C4-2B (cell line): ENCODE data around the gene ITGB5.
"Not testable (repeated sequence)": the region's sequence is repeated elsewhere in the genome, so short reads cannot be mapped to it uniquely, and the experiment has no call there.

Source experiments
- H3K27ac ChIP-seq: fragments of 450-650 bp; 2 replicates; pipeline ENCODE4 v1.5.1; 2017
- ZFX ChIP-seq: fragments of 450-650 bp; IDR thresholded peaks from 2 replicates; pipeline ENCODE4 v1.6.1; 2017
- TF ChIP-seq, protein P1 (sequence below): fragments of 450-650 bp; conservative IDR thresholded peaks from 2 replicates; pipeline ENCODE4 v1.5.1; 2017; ENCODE audit warnings: mild to moderate bottlenecking

ITGB5 gene

DNA sequence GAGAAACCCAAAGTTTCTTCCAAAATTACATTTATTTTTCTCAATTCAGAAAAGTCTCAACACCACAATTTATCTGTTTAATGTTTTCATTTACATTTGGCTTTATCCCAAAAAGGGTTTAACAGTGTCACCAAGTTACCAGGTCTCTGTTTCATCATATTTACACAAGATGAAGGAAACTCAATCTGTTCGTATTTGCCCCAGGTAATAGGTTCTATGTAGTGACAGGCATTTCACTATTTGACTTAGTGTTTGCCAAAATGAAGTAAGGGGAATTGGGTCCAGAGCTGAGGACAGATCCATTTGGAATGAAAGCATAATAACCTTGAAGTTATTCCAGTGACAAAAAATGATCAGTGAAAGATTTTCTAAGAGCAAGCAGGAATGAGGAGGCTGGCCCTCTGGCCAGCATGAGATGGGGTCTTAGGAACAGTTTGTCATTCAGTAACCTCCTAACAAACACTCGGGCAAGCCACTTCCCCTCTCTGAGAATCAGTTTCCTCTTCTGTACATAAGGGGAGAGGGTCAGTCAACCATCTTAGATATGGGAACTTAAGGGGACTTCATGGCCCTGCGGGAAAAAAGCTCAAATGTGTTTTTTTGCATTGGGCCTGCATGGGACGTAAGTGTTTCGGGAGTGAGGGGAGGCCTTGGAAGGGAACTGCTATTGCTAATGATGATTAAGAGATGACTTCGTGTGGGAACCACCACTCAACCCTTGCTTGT, 125.1 kb downstream of the ITGB5 start:
- peak overlapping the region; percentile 34 for H3K27ac ChIP-seq

DNA sequence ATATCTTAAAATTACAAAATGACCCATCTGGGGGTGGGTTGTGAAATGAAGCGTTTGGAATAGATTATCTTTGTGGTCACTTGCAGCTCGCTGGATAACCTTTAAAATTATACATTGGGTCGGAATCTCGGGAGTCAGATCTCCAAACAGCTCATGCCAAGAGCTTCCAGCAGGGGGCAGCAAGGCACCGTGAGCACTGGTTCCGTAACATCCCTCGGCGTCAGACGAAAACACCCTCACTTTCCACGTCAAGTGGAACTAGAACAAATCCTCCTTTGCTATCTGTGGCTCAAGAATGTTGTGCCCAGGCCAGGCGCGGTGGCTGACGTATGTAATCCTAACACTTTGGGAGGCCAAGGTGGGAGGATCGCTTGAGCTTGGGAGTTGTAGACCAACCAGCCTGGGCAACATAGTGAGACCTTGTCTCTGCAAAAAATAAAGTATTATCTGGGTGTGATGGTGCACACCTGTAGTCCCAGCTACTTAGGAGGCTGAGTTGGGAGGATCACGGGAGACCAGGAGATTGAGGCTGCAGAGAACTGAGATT, 125.8 kb downstream of the ITGB5 start:
- peak overlapping the region; percentile 34 for H3K27ac ChIP-seq
- TF ChIP-seq, protein P1, sequence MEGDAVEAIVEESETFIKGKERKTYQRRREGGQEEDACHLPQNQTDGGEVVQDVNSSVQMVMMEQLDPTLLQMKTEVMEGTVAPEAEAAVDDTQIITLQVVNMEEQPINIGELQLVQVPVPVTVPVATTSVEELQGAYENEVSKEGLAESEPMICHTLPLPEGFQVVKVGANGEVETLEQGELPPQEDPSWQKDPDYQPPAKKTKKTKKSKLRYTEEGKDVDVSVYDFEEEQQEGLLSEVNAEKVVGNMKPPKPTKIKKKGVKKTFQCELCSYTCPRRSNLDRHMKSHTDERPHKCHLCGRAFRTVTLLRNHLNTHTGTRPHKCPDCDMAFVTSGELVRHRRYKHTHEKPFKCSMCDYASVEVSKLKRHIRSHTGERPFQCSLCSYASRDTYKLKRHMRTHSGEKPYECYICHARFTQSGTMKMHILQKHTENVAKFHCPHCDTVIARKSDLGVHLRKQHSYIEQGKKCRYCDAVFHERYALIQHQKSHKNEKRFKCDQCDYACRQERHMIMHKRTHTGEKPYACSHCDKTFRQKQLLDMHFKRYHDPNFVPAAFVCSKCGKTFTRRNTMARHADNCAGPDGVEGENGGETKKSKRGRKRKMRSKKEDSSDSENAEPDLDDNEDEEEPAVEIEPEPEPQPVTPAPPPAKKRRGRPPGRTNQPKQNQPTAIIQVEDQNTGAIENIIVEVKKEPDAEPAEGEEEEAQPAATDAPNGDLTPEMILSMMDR: peak; percentile 99
- no peak for TF ChIP-seq ZFX

More for the DNA sequence above, 125.1 kb downstream of the ITGB5 start:
- TF ChIP-seq, protein P1: no peak
- no peak for TF ChIP-seq ZFX

DNA sequence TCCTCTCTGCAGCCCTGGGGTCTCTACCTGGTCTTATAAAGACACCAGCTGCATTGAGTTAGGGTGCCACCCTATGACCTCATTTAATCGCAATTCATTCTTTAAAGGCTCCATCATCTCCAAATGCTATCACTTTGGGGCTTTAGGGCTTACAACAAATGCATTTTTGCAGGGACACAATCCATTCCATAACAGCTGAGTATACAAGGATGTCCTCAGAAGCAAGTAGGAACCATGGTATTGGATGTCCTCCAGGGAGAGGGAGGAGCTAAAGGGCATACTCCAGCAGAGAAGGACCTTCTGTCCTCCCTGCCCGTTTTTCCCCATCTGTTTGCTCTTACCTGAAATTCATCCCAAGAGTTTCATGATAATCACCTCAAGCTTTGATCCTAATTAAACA, 126.6 kb downstream of the ITGB5 start:
- no peak for TF ChIP-seq ZFX
- TF ChIP-seq, protein P1: no peak

DNA sequence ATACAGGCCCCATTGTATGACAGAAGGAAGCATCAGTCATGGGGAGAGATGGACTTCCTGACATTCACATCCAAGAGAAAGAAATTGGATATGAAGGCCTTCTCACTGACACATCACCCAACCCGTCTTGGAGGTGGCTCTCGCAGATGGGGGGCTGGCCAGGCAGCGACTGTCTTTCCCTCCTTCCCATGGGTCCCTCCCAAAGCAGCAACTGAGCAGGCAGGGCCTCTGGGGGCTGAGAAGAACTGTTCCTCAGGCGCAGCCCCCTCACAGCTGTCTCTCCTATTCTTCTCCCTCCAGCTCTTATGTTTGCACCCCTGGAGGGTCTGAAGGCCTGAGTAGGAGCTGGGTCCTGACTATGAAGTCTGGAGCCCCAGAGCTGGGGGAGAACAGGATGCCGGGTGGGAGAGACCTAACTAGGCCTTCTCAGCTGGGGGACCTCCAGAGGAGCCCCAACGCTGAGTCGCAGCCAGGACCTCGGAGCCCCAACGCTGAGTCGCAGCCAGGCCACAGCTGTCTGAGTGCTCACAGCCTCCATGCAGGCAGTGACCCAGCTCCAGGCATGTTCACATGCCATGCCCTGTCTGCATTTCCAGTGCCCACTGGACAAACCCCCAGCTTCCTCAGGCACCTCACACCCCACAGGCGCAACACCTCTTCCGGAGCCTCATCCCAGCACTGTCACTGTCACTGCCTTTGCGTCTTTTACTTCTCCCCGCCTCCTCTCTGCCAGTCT, 127.3 kb downstream of the ITGB5 start:
- H3K27ac ChIP-seq: peak overlapping the region; percentile 12; the same call in 1 of the 2 replicates
- no peak for TF ChIP-seq ZFX
- TF ChIP-seq, protein P1: no peak

More for the DNA sequence above, 126.6 kb downstream of the ITGB5 start:
- no peak overlapping the region for H3K27ac ChIP-seq

DNA sequence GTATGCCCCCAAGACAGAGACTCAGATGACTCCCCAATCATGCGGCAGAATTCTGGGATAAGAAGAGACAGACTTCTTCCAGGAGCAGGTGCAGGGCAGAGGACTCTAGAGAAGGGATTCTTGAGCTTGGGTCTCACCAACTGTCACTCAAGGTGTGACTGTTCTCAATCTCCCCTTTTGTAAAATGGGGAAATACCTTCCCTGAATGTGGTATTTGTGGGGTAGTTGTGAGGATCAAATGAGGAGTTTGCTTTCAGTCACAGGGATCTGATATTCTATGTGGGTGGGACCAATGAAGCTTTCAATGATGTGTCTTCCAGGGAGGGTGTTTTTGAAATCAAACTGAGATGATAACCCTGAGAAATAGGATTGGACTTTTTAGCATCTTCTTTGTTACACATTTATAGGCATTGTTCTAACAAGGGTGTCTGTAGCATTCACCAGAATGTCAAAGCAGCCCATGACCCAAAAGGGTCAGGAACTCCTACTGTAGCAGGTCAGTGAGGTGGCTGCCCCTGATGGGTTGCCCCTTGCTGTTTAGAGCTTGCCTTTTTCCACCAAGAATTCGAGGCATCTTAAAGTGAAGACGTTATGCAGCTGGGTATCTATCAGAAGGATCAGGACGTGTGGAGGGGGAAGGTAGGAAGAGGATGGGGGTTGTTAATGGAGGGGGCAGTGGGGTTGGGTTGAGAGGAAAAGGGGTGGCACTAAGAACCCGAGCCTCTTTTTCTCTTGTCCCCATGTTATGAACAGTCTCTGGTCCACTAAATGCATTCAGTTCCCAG, 128.1 kb downstream of the ITGB5 start:
- no peak for TF ChIP-seq ZFX
- TF ChIP-seq, protein P1: no peak
- H3K27ac ChIP-seq: no peak overlapping the region

DNA sequence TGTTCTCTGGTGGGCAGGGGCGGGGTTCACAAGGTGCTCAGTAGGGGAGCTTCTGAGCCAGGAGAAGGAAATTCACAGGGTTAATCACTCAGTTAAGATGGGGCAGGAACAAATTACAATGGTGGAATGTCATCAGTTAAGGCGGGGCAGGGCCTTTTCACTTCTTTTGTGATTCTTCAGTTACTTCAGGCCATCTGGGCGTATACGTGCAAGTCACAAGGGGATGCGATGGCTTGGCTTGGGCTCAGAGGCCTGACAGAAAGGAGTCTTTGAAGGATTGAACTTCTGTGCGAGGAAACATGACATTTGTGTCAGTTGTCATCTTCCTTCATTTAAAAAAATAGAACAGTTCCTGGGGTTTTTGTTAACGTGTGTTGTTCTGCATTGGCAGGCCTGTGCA, 129.2 kb downstream of the ITGB5 start:
- not testable (repeated sequence) for H3K27ac ChIP-seq

DNA sequence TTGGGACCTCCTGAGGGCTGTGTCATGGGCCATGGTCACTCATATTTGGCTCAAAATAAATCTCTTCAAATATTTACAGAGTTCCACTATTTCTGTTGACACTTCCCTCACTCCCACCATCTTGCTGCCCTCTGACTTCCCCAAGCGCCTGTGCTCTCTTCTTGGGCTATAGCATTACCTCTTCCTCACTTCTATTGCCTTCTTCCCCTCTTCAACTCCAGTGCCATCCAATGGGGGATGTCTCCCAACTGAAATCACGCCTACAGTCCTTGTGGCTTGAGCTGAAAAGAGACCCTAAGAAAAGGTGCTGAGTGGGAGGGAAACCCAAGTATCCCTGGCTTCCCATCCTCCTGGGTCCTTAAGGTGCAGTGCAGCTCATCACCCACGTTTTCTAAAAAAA, 135.1 kb downstream of the ITGB5 start:
- no peak overlapping the region for H3K27ac ChIP-seq

More for the DNA sequence above, 135.1 kb downstream of the ITGB5 start:
- TF ChIP-seq, protein P1: no peak
- no peak for TF ChIP-seq ZFX
